Fibroblast of lung (primary cell): Measurements from ENCODE around the gene ABCA9. TPM values are rescaled to one million over a fixed set of nuclear protein-coding genes. Genes with fewer than 3 reads are reported as not detected.

Source experiments
- DNase-seq, 2 donors: peaks; one replicate each; pipeline versions ENCODE4 v3.0.0 to v3.0.0-alpha.2; 2010; ENCODE audit warnings: low read depth in 2 of 2
- H2AFZ ChIP-seq: 2 replicates; pipeline ENCODE4 v1.5.1; 2012; ENCODE audit warnings: low read length, control low read depth, inconsistent platforms
- H3K27ac ChIP-seq: 2 replicates; pipeline ENCODE4 v1.5.1; 2011; ENCODE audit warnings: low read length, control low read depth; ENCODE audit not compliant: insufficient read depth
- H3K27me3 ChIP-seq: 2 replicates; pipeline ENCODE4 v1.5.1; 2011; ENCODE audit warnings: mild to moderate bottlenecking, low read length; ENCODE audit not compliant: control insufficient read depth, insufficient read depth
- H3K36me3 ChIP-seq: 2 replicates; pipeline ENCODE4 v1.5.1; 2011; ENCODE audit warnings: low read length; ENCODE audit not compliant: control insufficient read depth, insufficient read depth
- H3K4me1 ChIP-seq: 2 replicates; pipeline ENCODE4 v1.5.1; 2011; ENCODE audit warnings: low read length; ENCODE audit not compliant: control insufficient read depth, insufficient read depth; ENCODE audit errors: extremely low read depth
- H3K4me2 ChIP-seq: 2 replicates; pipeline ENCODE4 v1.5.1; 2011; ENCODE audit warnings: low read length, control low read depth; ENCODE audit not compliant: insufficient read depth; ENCODE audit errors: extremely low read depth
- H3K4me3 ChIP-seq, 4 experiments: fragments of 200-600 bp in 1 of 4; sonication (generic) in 1 of 4; replicated peaks in 1 of 4; 2 replicates each; pipeline ENCODE4 v1.5.1; 2011 to 2016; ENCODE audit warnings: low read length in 4 of 4, low read depth in 3 of 4, mild to moderate bottlenecking in 3 of 4, control low read depth in 2 of 4, inconsistent platforms in 1 of 4, mixed read lengths in 1 of 4; ENCODE audit not compliant: insufficient read depth in 1 of 4; ENCODE audit errors: control extremely low read depth in 1 of 4
- H3K79me2 ChIP-seq: 2 replicates; pipeline ENCODE4 v1.5.1; 2012; ENCODE audit warnings: mild to moderate bottlenecking, low read length, inconsistent platforms; ENCODE audit not compliant: control insufficient read depth, insufficient read depth
- H3K9ac ChIP-seq: 2 replicates; pipeline ENCODE4 v1.5.1; 2011; ENCODE audit warnings: mild to moderate bottlenecking, low read length, control low read depth; ENCODE audit not compliant: insufficient read depth
- H3K9me3 ChIP-seq: 2 replicates; pipeline ENCODE4 v1.5.1; 2012; ENCODE audit warnings: low read depth, low read length; ENCODE audit not compliant: control insufficient read depth, insufficient read depth
- H4K20me1 ChIP-seq: 2 replicates; pipeline ENCODE4 v1.5.1; 2011; ENCODE audit warnings: low read length; ENCODE audit not compliant: control insufficient read depth, insufficient read depth; ENCODE audit errors: extremely low read depth
- CTCF ChIP-seq, 2 donors: IDR thresholded peaks in 1 of 2; conservative IDR thresholded peaks in 1 of 2; 1 replicate in 1 of 2; 2 replicates in 1 of 2; pipeline ENCODE4 v1.5.1; 2011 to 2012; ENCODE audit warnings: low read length in 2 of 2, control low read depth in 1 of 2, inconsistent platforms in 1 of 2, low read depth in 1 of 2, mild to moderate bottlenecking in 1 of 2
- EZH2 ChIP-seq: IDR thresholded peaks from 2 replicates; pipeline ENCODE4 v1.5.1; 2012; ENCODE audit warnings: low read length, control low read depth, mild to moderate bottlenecking; ENCODE audit errors: missing control alignments
- polyA plus RNA-seq, 2 donors: library from polyadenylated mRNA; depleted of rRNA in 1 of 2; stranded (reverse) in 1 of 2; unstranded in 1 of 2; fragments of >200 nt; gene quantifications; 2 replicates each; pipeline ENCODE4 v1.2.1, GENCODE V29; 2011 to 2012; ENCODE audit warnings: missing spikeins in 1 of 2
- total RNA-seq: library from RNA; depleted of rRNA; stranded (reverse); fragments of >200 nt; gene quantifications from 2 replicates; pipeline ENCODE4 v1.2.1, GENCODE V29; 2014

The ABCA9 gene
- total and polyA plus RNA-seq, 2 donors (not counting 1 experiment from before 2014, with no cell fraction given): 1.6 to 3.1 TPM

- H3K36me3 ChIP-seq: no peaks in the 10 kb centered on the region
- H3K4me2 ChIP-seq: no peak overlapping the region
- H3K27ac ChIP-seq: no peak overlapping the region
- H3K9ac ChIP-seq: no peak overlapping the region
- no peaks in the 10 kb centered on the region for H3K4me1 ChIP-seq
- H3K4me3 ChIP-seq: no peak overlapping the region
- DNase-seq: no peak
- H3K79me2 ChIP-seq: no peaks in the 10 kb centered on the region
- H4K20me1 ChIP-seq: no peaks in the 10 kb centered on the region
- TF ChIP-seq CTCF (conservative IDR thresholded peaks at IDR 0.05 in 1 of 2, IDR thresholded peaks at IDR 0.05 in 1 of 2; ENCODE audit: low read depth in 1 of 2, low read length in 2 of 2) (no peak), EZH2 (no peak)
- no peaks in the 10 kb centered on the region for H3K9me3 ChIP-seq
- H2AFZ ChIP-seq: no peak overlapping the region
- no peaks in the 10 kb centered on the region for H3K27me3 ChIP-seq
Observed at GRCh38 chr17:69018687-69019086, 42.0 kb downstream of the ABCA9 start.

DNA sequence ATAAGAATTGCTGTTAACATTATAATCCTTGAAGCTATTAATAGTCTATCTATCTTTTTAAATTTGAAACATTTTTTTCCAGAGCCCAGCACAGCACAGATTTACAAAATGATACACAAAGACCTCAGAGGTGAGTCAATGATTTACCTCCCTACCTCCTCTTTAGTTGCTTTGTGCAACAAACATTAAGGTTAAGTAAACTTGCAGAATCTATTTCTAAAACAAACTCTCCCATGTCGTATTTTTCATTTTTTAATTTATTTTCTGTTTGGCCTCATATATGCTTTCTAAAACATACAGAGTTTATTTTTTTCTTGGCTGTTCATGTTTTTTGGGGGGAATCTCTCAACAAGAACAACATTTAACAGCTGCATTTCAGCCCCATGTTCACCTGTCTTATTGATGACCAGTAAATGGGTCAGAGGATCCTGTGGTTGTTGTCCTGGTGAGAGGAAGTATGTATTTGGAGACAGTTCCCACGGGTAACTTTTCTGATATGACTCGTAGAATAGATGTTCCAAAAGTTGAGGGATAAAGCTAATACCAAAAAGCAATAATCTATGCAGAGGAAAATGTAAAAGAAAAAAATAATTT lies 42.6 kb downstream of the ABCA9 start:
- H3K9me3 ChIP-seq: no peaks in the 10 kb centered on the region
- H3K36me3 ChIP-seq: no peaks in the 10 kb centered on the region
- H3K4me3 ChIP-seq: no peak overlapping the region
- H3K9ac ChIP-seq: no peak overlapping the region
- no peaks in the 10 kb centered on the region for H3K4me1 ChIP-seq
- no peak overlapping the region for H3K4me2 ChIP-seq
- H3K27me3 ChIP-seq: no peaks in the 10 kb centered on the region
- no peak overlapping the region for H3K27ac ChIP-seq
- TF ChIP-seq CTCF (conservative IDR thresholded peaks at IDR 0.05 in 1 of 2, IDR thresholded peaks at IDR 0.05 in 1 of 2; ENCODE audit: low read depth in 1 of 2, low read length in 2 of 2) (no peak), EZH2 (no peak)
- H2AFZ ChIP-seq: no peak overlapping the region
- no peak for DNase-seq
- no peaks in the 10 kb centered on the region for H4K20me1 ChIP-seq
- no peaks in the 10 kb centered on the region for H3K79me2 ChIP-seq

DNA sequence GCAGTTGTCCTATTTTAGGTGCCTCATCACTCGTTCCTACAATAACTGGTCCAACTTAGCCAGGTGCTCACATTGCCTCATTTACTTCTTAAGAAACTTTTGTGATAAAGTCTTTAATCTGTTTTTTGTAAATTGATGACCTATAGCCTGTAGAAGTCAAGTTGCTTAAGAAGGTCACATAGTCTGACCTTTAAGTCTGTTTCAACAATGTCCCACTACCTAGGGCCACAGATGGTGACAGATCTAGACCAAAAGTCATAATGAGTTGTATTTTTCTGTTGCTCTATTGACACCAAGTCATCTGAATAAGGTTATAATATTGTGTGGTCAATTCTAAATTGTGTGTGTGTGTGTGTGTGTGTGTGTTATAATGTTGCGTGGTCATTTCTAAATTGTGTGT lies 45.1 kb downstream of the ABCA9 start:
- Histone ChIP-seq H3K27me3 (no peaks in the 10 kb centered on the region), H3K27ac (no peak overlapping the region), H3K4me2 (no peak overlapping the region), H3K79me2 (no peaks in the 10 kb centered on the region), H2AFZ (no peak overlapping the region), H3K9ac (no peak overlapping the region), H3K36me3 (no peaks in the 10 kb centered on the region), H4K20me1 (no peaks in the 10 kb centered on the region), H3K4me3 (no peak overlapping the region), H3K4me1 (no peaks in the 10 kb centered on the region), H3K9me3 (no peaks in the 10 kb centered on the region)
- TF ChIP-seq EZH2 (no peak), CTCF (conservative IDR thresholded peaks at IDR 0.05 in 1 of 2, IDR thresholded peaks at IDR 0.05 in 1 of 2; ENCODE audit: low read depth in 1 of 2, low read length in 2 of 2) (no peak)
- no peak for DNase-seq
